MCF 10A (cell line): ENCODE data around the gene FRY. TPM values are rescaled to one million over a fixed set of nuclear protein-coding genes. Genes with fewer than 3 reads are reported as not detected.

Source experiments
- BruUV-seq: library from RNA; stranded (reverse); fragments of 400-500 nt; replicated peaks from 2 replicates; lab custom pipeline; 2021; lab: Mats Ljungman, UMichigan
- CTCF ChIA-PET: fragments of 300-600 bp; sonication (Branson Sonifier 250); formaldehyde crosslinking; extraction: SDS; loops from one replicate; lab custom pipeline; 2021; ENCODE audit warnings: antibody characterized with exemption, inconsistent platforms; lab: Yijun Ruan, JAX
- POLR2A ChIA-PET: fragments of 300-600, 350-650 bp; sonication (Branson Sonifier 250); formaldehyde crosslinking; extraction: SDS; loops from one replicate; lab custom pipeline; 2020; ENCODE audit warnings: antibody characterized with exemption, inconsistent platforms; lab: Yijun Ruan, JAX
- DNase-seq: peaks from one replicate; pipeline ENCODE4 v3.0.0-alpha.2; 2018; ENCODE audit not compliant: unreplicated experiment
- H3K27ac Mint-ChIP-seq: one replicate; pipeline ENCODE4 v1.8.0; 2022; ENCODE audit warnings: mild to moderate bottlenecking, low read depth, mixed read lengths; ENCODE audit not compliant: unreplicated experiment
- H3K27me3 Mint-ChIP-seq: one replicate; pipeline ENCODE4 v1.8.0; 2022; ENCODE audit warnings: mixed read lengths; ENCODE audit not compliant: insufficient read depth, unreplicated experiment
- H3K36me3 Mint-ChIP-seq: one replicate; pipeline ENCODE4 v1.8.0; 2022; ENCODE audit warnings: mild to moderate bottlenecking, moderate library complexity, mixed read lengths; ENCODE audit not compliant: insufficient read depth, unreplicated experiment
- H3K4me1 Mint-ChIP-seq: one replicate; pipeline ENCODE4 v1.8.0; 2022; ENCODE audit warnings: mixed read lengths; ENCODE audit not compliant: insufficient read depth, unreplicated experiment
- H3K4me3 Mint-ChIP-seq: one replicate; pipeline ENCODE4 v1.8.0; 2022; ENCODE audit warnings: mild to moderate bottlenecking, moderate library complexity, mixed read lengths; ENCODE audit not compliant: unreplicated experiment
- H3K9me3 Mint-ChIP-seq: one replicate; pipeline ENCODE4 v1.8.0; 2022; ENCODE audit warnings: mixed read lengths; ENCODE audit not compliant: unreplicated experiment
- CTCF ChIP-seq: fragments of 200-600 bp; IDR thresholded peaks from one replicate; pipeline ENCODE4 v1.8.0; 2022; ENCODE audit warnings: antibody characterized with exemption, mild to moderate bottlenecking; ENCODE audit not compliant: unreplicated experiment
- intact Hi-C: fragments of 100-400 bp; cut with micrococcal nuclease; formaldehyde crosslinking; loops from 2 replicates; pipeline ENCODE4 v1.14.1; 2022
- total RNA-seq: library from RNA; stranded (reverse); gene quantifications from 2 replicates; pipeline ENCODE4 v1.2.3, GENCODE V29; 2022

The FRY gene
- total RNA-seq, 1 experiment from 2014 or later: 8.9 TPM

GRCh38 chr13:32228330-32229041 lies 196.9 kb downstream of the FRY start:
- no peak for TF ChIP-seq CTCF
- ChIA-PET POLR2A (no interaction called here), CTCF (interaction anchor here (1.0 kb wide), 1 partner anchor 18 kb away, joined by 5 read pairs; no protein-coding TSS in a partner anchor)
- Mint-ChIP-seq H3K27me3 (no peaks in the 10 kb centered on the region), H3K4me3 (no peak overlapping the region), H3K36me3 (no peaks in the 10 kb centered on the region), H3K4me1 (no peaks in the 10 kb centered on the region), H3K9me3 (no peaks in the 10 kb centered on the region), H3K27ac (no peak overlapping the region)
- no TSS peak for BruUV-seq
- intact Hi-C loops: no loop called here
- DNase-seq: peak; percentile 35

- POLR2A ChIA-PET: no interaction called here
- intact Hi-C loops: no loop called here
- no peaks in the 10 kb centered on the region for H3K27me3 Mint-ChIP-seq
Observed at GRCh38 chr13:32229443-32229842, 197.9 kb downstream of the FRY start.

GRCh38 chr13:32232263-32232662 lies 200.7 kb downstream of the FRY start:
- H3K27me3 Mint-ChIP-seq: no peaks in the 10 kb centered on the region
- CTCF ChIA-PET: interaction anchor here (0.8 kb wide), 1 partner anchor 13 kb away, joined by 3 read pairs; no protein-coding TSS in a partner anchor
- H3K27ac Mint-ChIP-seq: no peak overlapping the region
- BruUV-seq: no TSS peak
- no peaks in the 10 kb centered on the region for H3K4me1 Mint-ChIP-seq
- no peak for TF ChIP-seq CTCF
- intact Hi-C loops: no loop called here
- no peak for DNase-seq
- no peaks in the 10 kb centered on the region for H3K9me3 Mint-ChIP-seq
- H3K36me3 Mint-ChIP-seq: peaks cover 6% of the 10 kb centered on the region
- no peak overlapping the region for H3K4me3 Mint-ChIP-seq
- POLR2A ChIA-PET: no interaction called here

More at GRCh38 chr13:32229443-32229842, 197.9 kb downstream of the FRY start:
- no peaks in the 10 kb centered on the region for H3K36me3 Mint-ChIP-seq
- no peak overlapping the region for H3K4me3 Mint-ChIP-seq
- no peak for DNase-seq
- no peaks in the 10 kb centered on the region for H3K9me3 Mint-ChIP-seq
- no peak for TF ChIP-seq CTCF
- no peaks in the 10 kb centered on the region for H3K4me1 Mint-ChIP-seq
- BruUV-seq: no TSS peak
- CTCF ChIA-PET: interaction anchor here (1.0 kb wide), 1 partner anchor 17 kb away, joined by 5 read pairs; no protein-coding TSS in a partner anchor
- H3K27ac Mint-ChIP-seq: no peak overlapping the region

- CTCF ChIA-PET: no interaction called here
- intact Hi-C loops: no loop called here
- no TSS peak for BruUV-seq
- no peak for TF ChIP-seq CTCF
- no peaks in the 10 kb centered on the region for H3K4me1 Mint-ChIP-seq
- H3K9me3 Mint-ChIP-seq: no peaks in the 10 kb centered on the region
- H3K27ac Mint-ChIP-seq: no peak overlapping the region
- no peak for DNase-seq
- POLR2A ChIA-PET: no interaction called here
- H3K27me3 Mint-ChIP-seq: no peaks in the 10 kb centered on the region
- peaks cover 6% of the 10 kb centered on the region for H3K36me3 Mint-ChIP-seq
- no peak overlapping the region for H3K4me3 Mint-ChIP-seq
Observed at GRCh38 chr13:32233062-32233461, 201.5 kb downstream of the FRY start.
